Sigmoid colon (tissue), 4 donors: Measurements from ENCODE around the gene PEAK1.

Source experiments
- CTCF ChIP-seq, 4 experiments: fragments of 450-650 bp in 3 of 4; fragments of 200-600 bp in 1 of 4; IDR thresholded peaks; one replicate each; pipeline ENCODE4 v1.5.1; 2016 to 2019; ENCODE audit warnings: antibody characterized with exemption in 4 of 4, mild to moderate bottlenecking in 3 of 4, moderate library complexity in 2 of 4
- POLR2AphosphoS5 ChIP-seq, 4 donors: sonication (generic); formaldehyde crosslinking; IDR thresholded peaks; one replicate each; pipeline ENCODE4 v1.6.1; 2017; ENCODE audit warnings: antibody characterized with exemption in 4 of 4

- TF ChIP-seq CTCF (IDR thresholded peaks at IDR 0.05) (no peak), POLR2AphosphoS5 (IDR thresholded peaks at IDR 0.05) (no peak)
Measured at GRCh38 chr15:77243135-77243534, 176.8 kb downstream of the PEAK1 start.
